HepG2 (cell line): ENCODE results near the gene LCE6A. TPM values are rescaled to one million over a fixed set of nuclear protein-coding genes. Genes with fewer than 3 reads are reported as not detected.

Experiments
- ATAC-seq: fragments of 200-7000 bp; cut with Tn5 transposase; 3 replicates; pipeline ENCODE4 v1.9.1; 2020; ENCODE audit warnings: mild to moderate bottlenecking, moderate library complexity
- BruUV-seq: library from RNA; stranded (reverse); fragments of 400-500 nt; replicated peaks from 2 replicates; lab custom pipeline; 2021; lab: Mats Ljungman, UMichigan
- CTCF ChIA-PET: fragments of 300-600 bp; formaldehyde crosslinking; extraction: SDS; loops from one replicate; lab custom pipeline; 2021; ENCODE audit warnings: low total read pairs, inconsistent platforms, low intra/inter-chr PET ratio; lab: Yijun Ruan, JAX
- POLR2A ChIA-PET: fragments of 350-600 bp; sonication (Branson Sonifier 250); formaldehyde crosslinking; loops from one replicate; lab custom pipeline; 2020; ENCODE audit warnings: antibody characterized with exemption, inconsistent platforms; lab: Yijun Ruan, JAX
- DNase-seq: peaks from one replicate; pipeline ENCODE4 v3.0.0-alpha.2; 2015; ENCODE audit warnings: low spot score
- FAIRE-seq: peaks from 3 replicates; lab custom pipeline; 2011; peaks lifted over from hg19 to GRCh38; lab: Jason Lieb, UNC
- H2AFZ ChIP-seq: one replicate; pipeline ENCODE4 v1.6.1; 2011; ENCODE audit warnings: low read length, inconsistent platforms
- H3K27ac ChIP-seq: fragments of 300-600 bp; 3 replicates; pipeline ENCODE4 v1.8.0; 2011; ENCODE audit warnings: mixed run types, mild to moderate bottlenecking, mixed read lengths, low read length, inconsistent platforms; ENCODE audit not compliant: insufficient read depth; ENCODE audit errors: extremely low read length
- H3K27me3 ChIP-seq, 2 experiments: fragments of 200-600 bp in 1 of 2; 2 replicates in 1 of 2; 3 replicates in 1 of 2; pipeline versions ENCODE4 v1.6.0 to v1.8.0; 2011; ENCODE audit warnings: low read length in 2 of 2, mild to moderate bottlenecking in 2 of 2, moderate library complexity in 2 of 2, inconsistent platforms in 1 of 2; ENCODE audit not compliant: insufficient read depth in 2 of 2, control insufficient read depth in 1 of 2
- H3K36me3 ChIP-seq, 2 experiments: fragments of 200-600 bp in 1 of 2; replicated peaks in 1 of 2; 2 replicates in 1 of 2; 3 replicates in 1 of 2; pipeline versions ENCODE4 v1.5.1 to v1.8.0; 2011; ENCODE audit warnings: low read length in 2 of 2, inconsistent platforms in 1 of 2; ENCODE audit not compliant: insufficient read depth in 2 of 2, control insufficient read depth in 1 of 2
- H3K4me1 ChIP-seq: 2 replicates; pipeline ENCODE4 v1.5.1; 2012; ENCODE audit warnings: low read length, inconsistent platforms; ENCODE audit not compliant: insufficient read depth
- H3K4me2 ChIP-seq: 2 replicates; pipeline ENCODE4 v1.6.0; 2011; ENCODE audit warnings: low read depth, low read length, inconsistent platforms
- H3K4me3 ChIP-seq, 3 experiments: fragments of 200-600 bp in 1 of 3; sonication (generic), shearing (Covaris generic) in 1 of 3; replicated peaks in 1 of 3; 2 replicates each; pipeline ENCODE4 v1.5.1; 2011 to 2016; ENCODE audit warnings: low read length in 3 of 3, inconsistent platforms in 2 of 3, low read depth in 2 of 3, mild to moderate bottlenecking in 2 of 3, control low read depth in 1 of 3, mixed read lengths in 1 of 3; ENCODE audit not compliant: insufficient read depth in 1 of 3
- H3K79me2 ChIP-seq: one replicate; pipeline ENCODE4 v1.6.1; 2011; ENCODE audit warnings: low read length, inconsistent platforms; ENCODE audit not compliant: insufficient read depth
- H3K9ac ChIP-seq: 2 replicates; pipeline ENCODE4 v1.6.0; 2011; ENCODE audit warnings: mild to moderate bottlenecking, low read depth, low read length, inconsistent platforms; ENCODE audit not compliant: insufficient read depth
- H3K9me3 ChIP-seq: 2 replicates; pipeline ENCODE4 v1.5.1; 2012; ENCODE audit warnings: mild to moderate bottlenecking, low read length
- H4K20me1 ChIP-seq: 2 replicates; pipeline ENCODE4 v1.6.0; 2011; ENCODE audit warnings: inconsistent platforms, mild to moderate bottlenecking, low read length, moderate library complexity; ENCODE audit not compliant: insufficient read depth
- BCL3 ChIP-seq: sonication (generic); formaldehyde crosslinking; IDR thresholded peaks from 2 replicates; pipeline ENCODE4 v1.5.1; 2020; ENCODE audit warnings: mild to moderate bottlenecking, missing genetic modification reagents, moderate library complexity
- DR1 ChIP-seq: sonication (generic); formaldehyde crosslinking; IDR thresholded peaks from 2 replicates; pipeline ENCODE4 v1.8.0; 2021; ENCODE audit warnings: mild to moderate bottlenecking, missing genetic modification reagents, inconsistent platforms
- FOXA1 ChIP-seq, 2 experiments: fragments of 450-650 bp in 1 of 2; sonication (generic) in 1 of 2; formaldehyde crosslinking in 1 of 2; IDR thresholded peaks; 2 replicates each; pipeline versions ENCODE4 v1.4.0 to v1.6.1; 2016 to 2020; ENCODE audit warnings: missing genetic modification reagents in 1 of 2
- FOXK1 ChIP-seq: sonication (generic); formaldehyde crosslinking; IDR thresholded peaks from 2 replicates; pipeline ENCODE4 v1.4.0; 2020; ENCODE audit warnings: low read depth, missing genetic modification reagents, borderline replicate concordance
- MXD4 ChIP-seq: IDR thresholded peaks from 2 replicates; pipeline ENCODE4 v1.6.1; 2016; ENCODE audit warnings: mild to moderate bottlenecking, missing biosample characterization, missing genetic modification reagents
- PHF20 ChIP-seq: sonication (generic); formaldehyde crosslinking; IDR thresholded peaks from 2 replicates; pipeline ENCODE4 v1.5.0; 2020; ENCODE audit warnings: mild to moderate bottlenecking, missing genetic modification reagents
- RAD21 ChIP-seq: fragments of 450-650 bp; formaldehyde crosslinking; IDR thresholded peaks from 2 replicates; pipeline ENCODE4 v1.5.0; 2020; ENCODE audit warnings: mild to moderate bottlenecking
- REXO4 ChIP-seq: sonication (generic); formaldehyde crosslinking; IDR thresholded peaks from 2 replicates; pipeline ENCODE4 v1.8.0; 2022; ENCODE audit warnings: missing genetic modification reagents, mild to moderate bottlenecking, borderline replicate concordance
- SMAD9 ChIP-seq: sonication (generic); formaldehyde crosslinking; IDR thresholded peaks from 2 replicates; pipeline ENCODE4 v1.5.1; 2020; ENCODE audit warnings: mild to moderate bottlenecking, missing genetic modification reagents
- SP4 ChIP-seq: sonication (generic); formaldehyde crosslinking; IDR thresholded peaks from 2 replicates; pipeline ENCODE4 v1.8.1; 2023; ENCODE audit warnings: mild to moderate bottlenecking, missing genetic modification reagents
- SRSF1 ChIP-seq: fragments of 200-400 bp; formaldehyde crosslinking; optimal IDR thresholded peaks from 2 replicates; pipeline ENCODE3; 2017; ENCODE audit warnings: mild to moderate bottlenecking, low read depth, low read length, moderate library complexity
- STAG1 ChIP-seq: sonication (generic); formaldehyde crosslinking; IDR thresholded peaks from 2 replicates; pipeline ENCODE4 v1.4.0; 2020; ENCODE audit warnings: missing genetic modification reagents
- TCF7L2 ChIP-seq: IDR thresholded peaks from 2 replicates; pipeline ENCODE4 v1.6.1; 2011; ENCODE audit warnings: mild to moderate bottlenecking, low read depth, low read length, moderate library complexity
- ZBTB2 ChIP-seq: sonication (generic); formaldehyde crosslinking; IDR thresholded peaks from 2 replicates; pipeline ENCODE4 v1.8.0; 2022; ENCODE audit warnings: low read depth, missing genetic modification reagents
- ZNF30 ChIP-seq: sonication (generic); formaldehyde crosslinking; IDR thresholded peaks from 2 replicates; pipeline ENCODE4 v1.5.0; 2020; ENCODE audit warnings: mild to moderate bottlenecking, missing genetic modification reagents
- ZNF451 ChIP-seq: sonication (generic); formaldehyde crosslinking; IDR thresholded peaks from 2 replicates; pipeline ENCODE4 v1.5.0; 2020; ENCODE audit warnings: mild to moderate bottlenecking, missing genetic modification reagents
- ZNF580 ChIP-seq: IDR thresholded peaks from 2 replicates; pipeline ENCODE4 v1.6.1; 2016; ENCODE audit warnings: low read depth, borderline replicate concordance
- ZNF615 ChIP-seq: sonication (generic); formaldehyde crosslinking; IDR thresholded peaks from 2 replicates; pipeline ENCODE4 v1.5.0; 2020; ENCODE audit warnings: mild to moderate bottlenecking, missing genetic modification reagents, borderline replicate concordance
- ZNF839 ChIP-seq: sonication (generic); formaldehyde crosslinking; IDR thresholded peaks from 2 replicates; pipeline ENCODE4 v1.4.0; 2020; ENCODE audit warnings: missing genetic modification reagents, mild to moderate bottlenecking, borderline replicate concordance
- WGBS: methylation state at CpG from one replicate; pipeline ENCODE4 v1.1.6; 2017; ENCODE audit warnings: low lambda C conversion rate; 5-methylcytosine and 5-hydroxymethylcytosine counted together
- in situ Hi-C: cut with HindIII; loops from 2 replicates; pipeline ENCODE4 v1.10.0; 2017; ENCODE audit warnings: low pct_unique_long_range_greater_than_20kb; ENCODE audit not compliant: extremely low pct_ligation_motif_present
- intact Hi-C: fragments of 100-400 bp; cut with micrococcal nuclease; formaldehyde crosslinking; loops from one replicate; pipeline ENCODE4 v1.10.0; 2022; ENCODE audit not compliant: unreplicated experiment
- polyA plus RNA-seq, 8 experiments: library from polyadenylated mRNA; depleted of rRNA in 3 of 8; stranded (reverse) in 7 of 8; unstranded in 1 of 8; fragments of >200 nt; fragmentation: Illumina TruSeq in 4 of 8; extraction: Trizol in 4 of 8; gene quantifications; 2 replicates each; pipeline versions ENCODE4 v1.2.1 to v1.2.3, GENCODE V29; 2011 to 2016; ENCODE audit warnings: low read depth in 4 of 8, missing spikeins in 1 of 8, mixed read lengths in 1 of 8; ENCODE audit not compliant: insufficient read depth in 1 of 8
- total RNA-seq, 5 experiments: library from RNA; depleted of rRNA; stranded (reverse); fragments of >200 nt; fragmentation: Illumina TruSeq; extraction: Trizol; gene quantifications; 2 replicates each; pipeline ENCODE4 v1.2.3, GENCODE V29; 2016; ENCODE audit warnings: low read depth in 1 of 5

The LCE6A gene
- total and polyA plus RNA-seq, 2 of the 13 experiments (the other 11 are each of a cell fraction or from before 2014, with no cell fraction given), result not detected

- TF ChIP-seq ZNF839 (CRISPR knock-in tag) (no peak), SMAD9 (no peak)
- TF ChIP-seq, all 625 proteins: peak for 0
Observed at GRCh38 chr1:152866321-152866720, 23.7 kb downstream of the LCE6A start (continued).

- Histone ChIP-seq H3K79me2 (no peaks in the 10 kb centered on the region), H4K20me1 (no peaks in the 10 kb centered on the region), H3K9me3 (no peaks in the 10 kb centered on the region), H3K4me2 (no peak overlapping the region), H2AFZ (no peak overlapping the region), H3K9ac (no peak overlapping the region), H3K4me1 (no peaks in the 10 kb centered on the region), H3K36me3 (no peaks in the 10 kb centered on the region), H3K27me3 (no peaks in the 10 kb centered on the region), H3K4me3 (no peak overlapping the region), H3K27ac (no peak overlapping the region)
- 14% methylated on average over 9 of the region's 9 CpGs for WGBS
- CTCF ChIA-PET, result interaction anchor here (1.3 to 1.7 kb wide), 3 partner anchors 56 to 322 kb away, joined by 3 to 12 read pairs (median 4); no protein-coding TSS in a partner anchor
- in situ Hi-C loops, result loop anchor here (5.0 to 10.0 kb wide), 3 partner anchors 57 to 355 kb away; no protein-coding TSS in a partner anchor
- POLR2A ChIA-PET, result no interaction called here
- peak; percentile 60 for DNase-seq
- BruUV-seq, result no TSS peak
- ATAC-seq, result peak; percentile 83
- FAIRE-seq, result peak; percentile 89
- intact Hi-C loops, result loop anchor here (5.0 kb wide), 1 partner anchor 218 kb away; no protein-coding TSS in a partner anchor
- TF ChIP-seq ZNF615 (no peak), ZNF451 (CRISPR knock-in tag) (no peak), RAD21 (CRISPR knock-in tag) (peak; percentile 13; the same call in 1 of the 2 replicates), DR1 (CRISPR knock-in tag) (no peak), FOXA1 (IDR thresholded peaks at IDR 0.05) (no peak), FOXA1 (CRISPR knock-in tag; IDR thresholded peaks at IDR 0.05) (peak; percentile 43), TCF7L2 (no peak), ZBTB2 (CRISPR knock-in tag) (no peak), SRSF1 (no peak), ZNF30 (CRISPR knock-in tag) (no peak), PHF20 (CRISPR knock-in tag) (no peak), FOXK1 (0 out of 2 replicates have a peak, but pooled peaks have one; percentile 44), STAG1 (peak; percentile 46), SP4 (no peak), ZNF580 (CRISPR knock-in tag) (no peak), BCL3 (CRISPR knock-in tag) (no peak), REXO4 (CRISPR knock-in tag) (no peak), MXD4 (no peak)
Observed at GRCh38 chr1:152869808-152870419, 27.3 kb downstream of the LCE6A start.
